ENCODE data around the gene CCL22. TPM values are rescaled to one million over a fixed set of nuclear protein-coding genes. Genes with fewer than 3 reads are reported as not detected.

Gene CCL22
- total and polyA plus RNA-seq, 2 of the 4 experiments (the other 2 are of a cell fraction): not detected

DNA sequence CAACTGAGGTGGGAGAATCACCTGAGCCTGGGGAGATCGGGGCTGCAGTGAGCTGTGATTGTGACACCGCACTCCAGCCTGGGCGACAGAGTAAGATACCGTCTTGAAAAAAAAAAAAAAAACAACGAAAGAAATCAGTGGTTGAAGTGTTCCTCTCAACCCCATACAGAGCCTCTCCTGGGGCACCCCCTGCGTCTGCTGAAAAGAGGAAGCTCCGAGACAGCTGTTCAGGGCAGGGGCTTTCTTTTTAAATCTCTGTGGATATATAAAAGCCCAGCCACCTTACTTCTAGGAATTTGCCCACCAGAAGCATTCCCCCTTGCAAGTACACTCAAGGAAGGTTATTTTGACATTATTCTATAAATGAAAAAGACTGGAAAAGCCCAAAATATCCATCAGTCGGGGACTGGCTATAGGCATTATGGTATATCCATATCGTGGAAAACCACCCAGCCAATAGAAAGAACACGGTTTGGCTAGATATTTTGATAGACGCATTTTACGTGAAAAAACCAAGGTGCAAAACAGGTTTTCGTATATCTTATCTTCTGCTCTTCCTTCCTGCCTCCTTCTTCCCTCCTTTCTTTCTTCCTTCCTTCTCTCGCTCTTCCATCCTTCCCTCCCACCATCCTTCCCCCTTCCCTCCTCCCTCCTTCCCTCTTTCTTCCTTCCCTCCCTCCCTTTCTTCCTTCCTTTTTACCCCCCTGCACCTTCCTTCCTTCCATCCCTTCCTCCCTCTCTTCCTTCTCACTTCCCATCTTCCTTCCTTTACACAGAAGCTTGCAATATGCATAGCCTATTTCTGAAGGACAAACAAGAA is 9.2 kb upstream of the CCL22 start:
- H3K79me1 ChIP-seq (ENCODE audit: low read depth in 1 of 2, low read length in 2 of 2): no peaks in the 10 kb centered on the region
- H2AK9ac ChIP-seq (replicated peaks; ENCODE audit: low read depth, low read length, poor library complexity): no peak overlapping the region
- H3K4me1 ChIP-seq (ENCODE audit: control insufficient read depth, insufficient read depth, low read length): no peaks in the 10 kb centered on the region
- no peaks in the 10 kb centered on the region for H3K9me1 ChIP-seq (ENCODE audit: insufficient read depth, low read length)
- intact Hi-C loops (cut with micrococcal nuclease): no loop called here
- DNase-seq (no peak), ATAC-seq (ENCODE audit: low read depth) (no peak)
- H3K9ac ChIP-seq (ENCODE audit: low read depth, low read length): no peak overlapping the region
- no peak overlapping the region for H3K14ac ChIP-seq (replicated peaks; ENCODE audit: low read depth, low read length)
- no peak overlapping the region for H2AK5ac ChIP-seq (ENCODE audit: low read depth, low read length)
- H3K4me2 ChIP-seq (ENCODE audit: low read depth, low read length): no peak overlapping the region
- ChIA-PET CTCF (no interaction called here), POLR2A (ENCODE audit: unreplicated experiment) (no interaction called here)
- H4K20me1 ChIP-seq (ENCODE audit: insufficient read depth, low read length): no peaks in the 10 kb centered on the region; the same call in 1 of the 2 replicates
- H2BK120ac ChIP-seq (ENCODE audit: low read depth, low read length): no peak overlapping the region
- H3K18ac ChIP-seq (ENCODE audit: low read depth, low read length): no peak overlapping the region
- peaks cover 46% of the 10 kb centered on the region for H3K27me3 ChIP-seq (ENCODE audit: control insufficient read depth, insufficient read depth, low read length)
- no peak overlapping the region for H3K27ac ChIP-seq (ENCODE audit: insufficient read depth, low read length)
- H3K4me3 ChIP-seq (ENCODE audit: insufficient read depth, low read depth, low read length): no peak overlapping the region
- H4K91ac ChIP-seq (ENCODE audit: insufficient read depth, low read depth, low read length): no peak overlapping the region
- H2BK15ac ChIP-seq (ENCODE audit: low read depth, low read length): no peak overlapping the region
- dilution Hi-C loops (cut with HindIII; ENCODE audit: low sequenced_read_pairs, unreplicated experiment): no loop called here
- in situ Hi-C loops (cut with MboI; ENCODE audit: low sequenced_read_pairs): no loop called here
- H2BK5ac ChIP-seq (ENCODE audit: low read depth, low read length, poor library complexity, severe bottlenecking): no peak overlapping the region
- no peaks in the 10 kb centered on the region for H3K36me3 ChIP-seq (ENCODE audit: control insufficient read depth, insufficient read depth, low read length)
- no peak for TF ChIP-seq FOS (IDR thresholded peaks at IDR 0.05; ENCODE audit: low read depth, low read length)
- TF ChIP-seq MXI1 (IDR thresholded peaks at IDR 0.05; ENCODE audit: borderline replicate concordance, low read depth, low read length): no peak
- no peak for TF ChIP-seq BHLHE40 (IDR thresholded peaks at IDR 0.05; ENCODE audit: low read depth, low read length)
- TF ChIP-seq SMC3 (IDR thresholded peaks at IDR 0.05; ENCODE audit: low read depth, low read length): no peak
- TF ChIP-seq, protein P1, sequence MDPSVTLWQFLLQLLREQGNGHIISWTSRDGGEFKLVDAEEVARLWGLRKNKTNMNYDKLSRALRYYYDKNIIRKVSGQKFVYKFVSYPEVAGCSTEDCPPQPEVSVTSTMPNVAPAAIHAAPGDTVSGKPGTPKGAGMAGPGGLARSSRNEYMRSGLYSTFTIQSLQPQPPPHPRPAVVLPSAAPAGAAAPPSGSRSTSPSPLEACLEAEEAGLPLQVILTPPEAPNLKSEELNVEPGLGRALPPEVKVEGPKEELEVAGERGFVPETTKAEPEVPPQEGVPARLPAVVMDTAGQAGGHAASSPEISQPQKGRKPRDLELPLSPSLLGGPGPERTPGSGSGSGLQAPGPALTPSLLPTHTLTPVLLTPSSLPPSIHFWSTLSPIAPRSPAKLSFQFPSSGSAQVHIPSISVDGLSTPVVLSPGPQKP (IDR thresholded peaks at IDR 0.05; ENCODE audit: borderline replicate concordance, low read depth, low read length): no peak
- no peak for TF ChIP-seq CEBPB (IDR thresholded peaks at IDR 0.05; ENCODE audit: low read depth, low read length)
- no peak for TF ChIP-seq USF2 (IDR thresholded peaks at IDR 0.05; ENCODE audit: low read depth, low read length)
- TF ChIP-seq RCOR1 (IDR thresholded peaks at IDR 0.05; ENCODE audit: insufficient replicate concordance, low read length): no peak
- TF ChIP-seq RAD21 (IDR thresholded peaks at IDR 0.05; ENCODE audit: low read length): no peak
- H4K5ac ChIP-seq (ENCODE audit: low read depth, low read length): no peak overlapping the region
- WGBS, 2 experiments (ENCODE audit: extremely low coverage in 2 of 2, insufficient read length in 1 of 2): 76 to 92% methylated on average over 1 to 5 of the region's 14 CpGs
- H3K56ac ChIP-seq (ENCODE audit: extremely low read depth, insufficient read depth, low read length): no peak overlapping the region
- H4K8ac ChIP-seq (ENCODE audit: low read depth in 2 of 2, low read length in 2 of 2): no peak overlapping the region
- no TSS peak for BruUV-seq (replicated peaks)
- H3K9me3 ChIP-seq (ENCODE audit: control insufficient read depth, insufficient read depth, low read length): peaks cover 4% of the 10 kb centered on the region; the same call in 1 of the 2 replicates
- no peak overlapping the region for H2BK20ac ChIP-seq (ENCODE audit: low read depth, low read length)
- H3K23ac ChIP-seq (ENCODE audit: low read depth, low read length): no peak overlapping the region
- no peak overlapping the region for H3K4ac ChIP-seq (ENCODE audit: low read depth, low read length)
- H2AFZ ChIP-seq (replicated peaks; ENCODE audit: low read length, poor library complexity): no peak overlapping the region

All from IMR-90 (cell line).